Smooth muscle cell (in vitro differentiated cells): Measurements from ENCODE around the gene NAT9. TPM values are rescaled to one million over a fixed set of nuclear protein-coding genes. Genes with fewer than 3 reads are reported as not detected.
A peak's percentile ranks its signal among the peaks of the same experiment; 100 is the strongest.

Experiments
- DNase-seq: peaks from one replicate; lab custom pipeline; 2025; ENCODE audit not compliant: unreplicated experiment; lab: John Stamatoyannopoulos, UW
- H2AFZ ChIP-seq: fragments of 200-600 bp; sonication (generic); 2 replicates; pipeline ENCODE4 v1.6.0; 2016; ENCODE audit warnings: antibody characterized with exemption, low read depth, mild to moderate bottlenecking
- H3F3A ChIP-seq: fragments of 200-600 bp; sonication (generic); 2 replicates; pipeline ENCODE4 v1.6.0; 2017; ENCODE audit warnings: antibody characterized with exemption, low read depth
- H3K27ac ChIP-seq: fragments of 200-600 bp; sonication (generic); 2 replicates; pipeline ENCODE4 v1.5.1; 2016; ENCODE audit warnings: low read depth, mild to moderate bottlenecking
- H3K27me3 ChIP-seq: fragments of 200-600 bp; sonication (generic); 2 replicates; pipeline ENCODE4 v1.6.1; 2016; ENCODE audit warnings: low read depth, mild to moderate bottlenecking
- H3K36me3 ChIP-seq: fragments of 200-600 bp; sonication (generic); 2 replicates; pipeline ENCODE4 v1.5.1; 2016; ENCODE audit warnings: low read depth
- H3K4me1 ChIP-seq: fragments of 200-600 bp; sonication (generic); 2 replicates; pipeline ENCODE4 v1.5.1; 2016; ENCODE audit warnings: low read depth
- H3K4me2 ChIP-seq: fragments of 200-600 bp; sonication (generic); 2 replicates; pipeline ENCODE4 v1.6.0; 2016; ENCODE audit warnings: mild to moderate bottlenecking
- H3K4me3 ChIP-seq: fragments of 200-600 bp; sonication (generic); 2 replicates; pipeline ENCODE4 v1.5.1; 2016; ENCODE audit warnings: mild to moderate bottlenecking
- H3K79me2 ChIP-seq: fragments of 200-600 bp; sonication (generic); 2 replicates; pipeline ENCODE4 v1.6.0; 2016; ENCODE audit warnings: low read depth, mild to moderate bottlenecking
- H3K9ac ChIP-seq: fragments of 200-600 bp; sonication (generic); 2 replicates; pipeline ENCODE4 v1.6.0; 2016; ENCODE audit warnings: low read depth
- H3K9me3 ChIP-seq: fragments of 200-600 bp; sonication (generic); replicated peaks from 2 replicates; pipeline ENCODE4 v1.5.1; 2016; ENCODE audit warnings: low read depth
- H4K20me1 ChIP-seq: fragments of 200-600 bp; sonication (generic); 2 replicates; pipeline ENCODE4 v1.6.0; 2016; ENCODE audit warnings: low read depth
- CTCF ChIP-seq: fragments of 200-600 bp; sonication (generic); IDR thresholded peaks from 2 replicates; pipeline ENCODE4 v1.5.1; 2017; ENCODE audit warnings: borderline replicate concordance, mild to moderate bottlenecking, antibody characterized with exemption; ENCODE audit not compliant: insufficient read depth, poor library complexity, severe bottlenecking
- WGBS: methylation state at CpG from one replicate; pipeline ENCODE4 v1.1.7; 2016; ENCODE audit warnings: low lambda C conversion rate; 5-methylcytosine and 5-hydroxymethylcytosine counted together
- polyA plus RNA-seq: library from polyadenylated mRNA; unstranded; fragments of >200 nt; fragmentation: Nextera tagmentation; extraction: Ambion mirVana; gene quantifications from 2 replicates; pipeline ENCODE4 v1.2.1, GENCODE V29; 2016
- total RNA-seq: library from RNA; depleted of rRNA; stranded (reverse); fragments of >200 nt; gene quantifications from 2 replicates; pipeline ENCODE4 v1.2.3, GENCODE V29; 2014

Gene NAT9
- total and polyA plus RNA-seq, 2 experiments from 2014 or later = 21.4 to 42.5 TPM

- no peaks in the 10 kb centered on the region for H3K79me2 ChIP-seq
- no peaks in the 10 kb centered on the region for H3K27me3 ChIP-seq
- no peak overlapping the region for H3K9ac ChIP-seq
- peak overlapping the region; percentile 13 for H3K4me2 ChIP-seq
- H3K4me3 ChIP-seq = no peak overlapping the region
- no peaks in the 10 kb centered on the region for H3K36me3 ChIP-seq
- peak; percentile 100 for TF ChIP-seq CTCF
- peaks cover 18% of the 10 kb centered on the region for H3F3A ChIP-seq
- DNase-seq = peak; percentile 49
- WGBS = 36% methylated on average over 24 of the region's 24 CpGs
- no peaks in the 10 kb centered on the region for H4K20me1 ChIP-seq
- no peaks in the 10 kb centered on the region for H3K9me3 ChIP-seq
- no peak overlapping the region for H3K27ac ChIP-seq
- peaks cover 32% of the 10 kb centered on the region for H3K4me1 ChIP-seq
- H2AFZ ChIP-seq = no peak overlapping the region
These were observed 31.2 kb downstream of the NAT9 start for GRCh38 chr17:74744714-74745547.

- Histone ChIP-seq H4K20me1 (no peaks in the 10 kb centered on the region), H3K4me2 (no peak overlapping the region), H3K4me1 (peaks cover 31% of the 10 kb centered on the region), H3K79me2 (no peaks in the 10 kb centered on the region), H3K36me3 (no peaks in the 10 kb centered on the region), H3K9ac (no peak overlapping the region), H2AFZ (no peak overlapping the region), H3K4me3 (no peak overlapping the region), H3F3A (peaks cover 18% of the 10 kb centered on the region), H3K27ac (no peak overlapping the region), H3K27me3 (no peaks in the 10 kb centered on the region), H3K9me3 (no peaks in the 10 kb centered on the region)
- DNase-seq = no peak
- 67% methylated on average over 2 of the region's 2 CpGs for WGBS
- TF ChIP-seq CTCF = no peak
These were observed 31.8 kb downstream of the NAT9 start for GRCh38 chr17:74744349-74744713.

DNA sequence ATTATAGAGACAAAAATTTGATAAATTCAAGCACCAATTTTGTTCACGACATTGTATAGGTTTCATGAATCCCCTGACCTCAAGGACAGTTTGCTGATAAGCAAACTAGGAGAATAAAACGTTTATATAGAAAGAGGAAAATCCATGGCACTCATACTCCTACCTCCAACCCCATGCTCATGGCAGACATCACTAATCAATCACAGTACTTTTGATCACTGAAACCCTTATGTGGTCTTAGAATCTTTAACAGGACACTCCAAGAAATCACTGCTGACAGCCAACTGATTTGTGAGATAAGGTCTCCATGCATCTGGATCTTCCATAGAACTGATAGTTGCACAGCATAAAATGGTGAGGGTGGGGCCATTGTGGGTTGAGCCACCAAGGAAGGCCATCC lies 32.4 kb downstream of the NAT9 start:
- H3K27me3 ChIP-seq = peaks cover 4% of the 10 kb centered on the region
- H2AFZ ChIP-seq = no peak overlapping the region
- H3K9me3 ChIP-seq = no peaks in the 10 kb centered on the region
- no peaks in the 10 kb centered on the region for H3K79me2 ChIP-seq
- no peak overlapping the region for H3K9ac ChIP-seq
- H3K36me3 ChIP-seq = no peaks in the 10 kb centered on the region
- H3K4me1 ChIP-seq = peaks cover 31% of the 10 kb centered on the region
- 87% methylated on average over 2 of the region's 2 CpGs for WGBS
- no peak for TF ChIP-seq CTCF
- no peak overlapping the region for H3K4me2 ChIP-seq
- DNase-seq = no peak
- H3F3A ChIP-seq = peaks cover 18% of the 10 kb centered on the region
- H4K20me1 ChIP-seq = no peaks in the 10 kb centered on the region
- no peak overlapping the region for H3K27ac ChIP-seq
- H3K4me3 ChIP-seq = no peak overlapping the region
